Erythroblast (primary cell): ENCODE measurements around the gene FLT1.

ENCODE experiments used
- DNase-seq, 2 experiments: peaks; one replicate each; lab custom pipeline; 2025; lab: John Stamatoyannopoulos, UW
- GATA1 ChIP-seq: IDR thresholded peaks from 2 replicates; pipeline ENCODE4 v1.6.1; 2011; ENCODE audit warnings: low read depth, mild to moderate bottlenecking, control low read depth, low read length, moderate library complexity
- POLR2A ChIP-seq: IDR thresholded peaks from 2 replicates; pipeline ENCODE4 v1.6.1; 2011; ENCODE audit warnings: mild to moderate bottlenecking, low read length

Gene FLT1

GRCh38 chr13:28379371-28380083, 115.4 kb downstream of the FLT1 start:
- no peak for DNase-seq
- TF ChIP-seq GATA1 (no peak), POLR2A (no peak)

- TF ChIP-seq POLR2A: no peak
- TF ChIP-seq GATA1: no peak
- DNase-seq: no peak
Observed at GRCh38 chr13:28376604-28377003, 118.3 kb downstream of the FLT1 start.

- no peak for TF ChIP-seq POLR2A
- no peak for TF ChIP-seq GATA1
- DNase-seq: no peak
Observed at GRCh38 chr13:28375250-28375930, 119.5 kb downstream of the FLT1 start.

- no peak for TF ChIP-seq POLR2A
- TF ChIP-seq GATA1: no peak
- DNase-seq: no peak
Observed at GRCh38 chr13:28373810-28374209, 121.1 kb downstream of the FLT1 start.

- TF ChIP-seq GATA1 (no peak), POLR2A (no peak)
- no peak for DNase-seq
Observed at GRCh38 chr13:28370448-28370847, 124.5 kb downstream of the FLT1 start.

- DNase-seq: no peak
- no peak for TF ChIP-seq GATA1
- TF ChIP-seq POLR2A: no peak
Observed at GRCh38 chr13:28358708-28359107, 136.2 kb downstream of the FLT1 start.

GRCh38 chr13:28357911-28358433, 137.0 kb downstream of the FLT1 start:
- TF ChIP-seq POLR2A: no peak
- TF ChIP-seq GATA1: no peak
- no peak for DNase-seq

- no peak for DNase-seq
- TF ChIP-seq GATA1 (no peak), POLR2A (no peak)
Observed at GRCh38 chr13:28357247-28357825, 137.6 kb downstream of the FLT1 start.

GRCh38 chr13:28356561-28357021, 138.3 kb downstream of the FLT1 start:
- TF ChIP-seq POLR2A: no peak
- no peak for TF ChIP-seq GATA1
- no peak for DNase-seq

GRCh38 chr13:28355822-28356371, 139.0 kb downstream of the FLT1 start:
- DNase-seq: no peak
- TF ChIP-seq POLR2A: no peak
- no peak for TF ChIP-seq GATA1

GRCh38 chr13:28355046-28355821, 139.7 kb downstream of the FLT1 start:
- no peak for TF ChIP-seq POLR2A
- no peak for TF ChIP-seq GATA1
- no peak for DNase-seq

GRCh38 chr13:28353679-28354078, 141.2 kb downstream of the FLT1 start:
- TF ChIP-seq POLR2A (no peak), GATA1 (no peak)

GRCh38 chr13:28349907-28350654, 144.8 kb downstream of the FLT1 start:
- DNase-seq: no peak
- TF ChIP-seq POLR2A (no peak), GATA1 (no peak)

More at GRCh38 chr13:28353679-28354078, 141.2 kb downstream of the FLT1 start:
- DNase-seq: no peak
